Tibial nerve (tissue), 4 donors: ENCODE results near the gene CLRN2. TPM values are rescaled to one million over a fixed set of nuclear protein-coding genes. Genes with fewer than 3 reads are reported as not detected.

ENCODE experiments used
- DNase-seq, 2 donors: peaks; one replicate each; pipeline ENCODE4 v3.0.0-alpha.2; 2019; ENCODE audit warnings: low spot score in 2 of 2
- H3K27ac ChIP-seq, 4 donors: fragments of 200-600 bp; sonication (generic) in 3 of 4; one replicate each; pipeline ENCODE4 v1.5.1; 2017 to 2019; ENCODE audit warnings: mild to moderate bottlenecking in 1 of 4
- H3K27me3 ChIP-seq, 2 donors: fragments of 200-600 bp; sonication (generic) in 1 of 2; one replicate each; pipeline versions ENCODE4 v1.5.1 to v1.6.0; 2017 to 2019
- H3K36me3 ChIP-seq, 3 donors: fragments of 200-600 bp; sonication (generic); one replicate each; pipeline ENCODE4 v1.5.1; 2018 to 2019
- H3K4me1 ChIP-seq, 4 donors: fragments of 200-600 bp; sonication (generic) in 3 of 4; one replicate each; pipeline ENCODE4 v1.5.1; 2017 to 2019
- H3K4me3 ChIP-seq, 4 donors: fragments of 200-600 bp; sonication (generic) in 3 of 4; one replicate each; pipeline ENCODE4 v1.5.1; 2017 to 2019; ENCODE audit warnings: mild to moderate bottlenecking in 1 of 4, moderate library complexity in 1 of 4
- H3K9me3 ChIP-seq, 4 donors: fragments of 200-600 bp; sonication (generic) in 3 of 4; one replicate each; pipeline ENCODE4 v1.5.1; 2017 to 2019
- EP300 ChIP-seq, 2 donors: sonication (generic); formaldehyde crosslinking; IDR thresholded peaks; one replicate each; pipeline ENCODE4 v1.6.1; 2017; ENCODE audit warnings: antibody characterized with exemption in 2 of 2, mild to moderate bottlenecking in 1 of 2
- POLR2A ChIP-seq, 2 donors: fragments of 450-650 bp; IDR thresholded peaks; one replicate each; pipeline ENCODE4 v1.6.1; 2017; ENCODE audit warnings: antibody characterized with exemption in 2 of 2, mild to moderate bottlenecking in 2 of 2, moderate library complexity in 2 of 2
- WGBS, 2 donors: methylation state at CpG; one replicate each; pipeline ENCODE4 v1.1.5; 2018; 5-methylcytosine and 5-hydroxymethylcytosine counted together
- total RNA-seq, 4 donors: library from RNA; depleted of rRNA; stranded (reverse); fragments of >200 nt; gene quantifications; one replicate each; pipeline ENCODE4 v1.1.0, GENCODE V29; 2016
- TF ChIP-seq, protein P1 (sequence below), 5 experiments: fragments of 200-600 bp in 3 of 5; fragments of 450-650 bp in 2 of 5; sonication (generic) in 3 of 5; IDR thresholded peaks; one replicate each; pipeline ENCODE4 v1.5.1; 2016 to 2019; ENCODE audit warnings: antibody characterized with exemption in 5 of 5, mild to moderate bottlenecking in 3 of 5, moderate library complexity in 2 of 5

CLRN2 gene
- total RNA-seq, 4 donors from 2014 or later, result not detected

DNA sequence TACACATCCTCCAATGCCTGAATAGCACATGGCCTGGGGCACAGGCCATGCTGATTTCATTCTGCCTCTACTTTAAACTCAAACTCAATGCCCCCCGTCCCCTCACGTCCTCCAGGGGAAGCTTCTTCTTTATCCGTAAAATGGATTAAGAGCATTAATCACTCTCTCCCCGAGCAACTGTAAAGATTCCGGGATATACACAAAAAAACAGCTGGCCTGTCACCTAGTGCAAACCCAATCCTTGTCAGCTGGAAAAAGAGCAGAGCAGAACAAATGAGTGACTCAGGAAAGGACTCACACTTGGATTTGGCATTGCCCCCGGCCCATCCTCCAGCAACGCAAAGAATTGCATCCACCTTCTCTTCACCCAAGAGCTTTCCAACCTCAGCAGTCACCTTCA is 10.9 kb upstream of the CLRN2 start:
- 88 to 90% methylated on average over 7 of the region's 7 CpGs for WGBS, 2 donors
- H3K4me1 ChIP-seq, result no peaks in the 10 kb centered on the region
- H3K27me3 ChIP-seq, result no peaks in the 10 kb centered on the region
- H3K27ac ChIP-seq, result no peak overlapping the region
- DNase-seq, result no peak
- no peak overlapping the region for H3K4me3 ChIP-seq
- no peaks in the 10 kb centered on the region for H3K9me3 ChIP-seq
- H3K36me3 ChIP-seq, result peaks cover 0 to 67% (median 6%) of the 10 kb centered on the region in 3 donors
- TF ChIP-seq POLR2A (IDR thresholded peaks at IDR 0.05) (no peak), EP300 (IDR thresholded peaks at IDR 0.05) (no peak)
- TF ChIP-seq, protein P1, sequence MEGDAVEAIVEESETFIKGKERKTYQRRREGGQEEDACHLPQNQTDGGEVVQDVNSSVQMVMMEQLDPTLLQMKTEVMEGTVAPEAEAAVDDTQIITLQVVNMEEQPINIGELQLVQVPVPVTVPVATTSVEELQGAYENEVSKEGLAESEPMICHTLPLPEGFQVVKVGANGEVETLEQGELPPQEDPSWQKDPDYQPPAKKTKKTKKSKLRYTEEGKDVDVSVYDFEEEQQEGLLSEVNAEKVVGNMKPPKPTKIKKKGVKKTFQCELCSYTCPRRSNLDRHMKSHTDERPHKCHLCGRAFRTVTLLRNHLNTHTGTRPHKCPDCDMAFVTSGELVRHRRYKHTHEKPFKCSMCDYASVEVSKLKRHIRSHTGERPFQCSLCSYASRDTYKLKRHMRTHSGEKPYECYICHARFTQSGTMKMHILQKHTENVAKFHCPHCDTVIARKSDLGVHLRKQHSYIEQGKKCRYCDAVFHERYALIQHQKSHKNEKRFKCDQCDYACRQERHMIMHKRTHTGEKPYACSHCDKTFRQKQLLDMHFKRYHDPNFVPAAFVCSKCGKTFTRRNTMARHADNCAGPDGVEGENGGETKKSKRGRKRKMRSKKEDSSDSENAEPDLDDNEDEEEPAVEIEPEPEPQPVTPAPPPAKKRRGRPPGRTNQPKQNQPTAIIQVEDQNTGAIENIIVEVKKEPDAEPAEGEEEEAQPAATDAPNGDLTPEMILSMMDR (IDR thresholded peaks at IDR 0.05), result no peak

GRCh38 chr4:17510582-17510981 is 4.4 kb upstream of the CLRN2 start:
- H3K4me3 ChIP-seq, result peak overlapping the region in 3 of 4 donors; percentile 69 to 97 (median 69)
- WGBS, 2 donors, result 87 to 89% methylated on average over 3 of the region's 3 CpGs
- TF ChIP-seq EP300 (IDR thresholded peaks at IDR 0.05) (no peak), POLR2A (IDR thresholded peaks at IDR 0.05) (no peak)
- TF ChIP-seq, protein P1 (IDR thresholded peaks at IDR 0.05), result no peak

GRCh38 chr4:17511051-17511450 is 3.9 kb upstream of the CLRN2 start:
- H3K4me3 ChIP-seq, result peak overlapping the region; percentile 56 to 97 (median 69)
- peaks cover 0 to 26% (median 9%) of the 10 kb centered on the region in 4 donors for H3K4me1 ChIP-seq
- 4 to 10% methylated on average over 9 of the region's 9 CpGs for WGBS, 2 donors
- peaks cover 0 to 11% (median 0%) of the 10 kb centered on the region in 3 donors for H3K36me3 ChIP-seq
- peak overlapping the region in 3 of 4 donors; percentile 67 to 82 (median 80) for H3K27ac ChIP-seq
- H3K9me3 ChIP-seq, result no peaks in the 10 kb centered on the region
- TF ChIP-seq EP300 (IDR thresholded peaks at IDR 0.05) (no peak), POLR2A (IDR thresholded peaks at IDR 0.05) (no peak)
- TF ChIP-seq, protein P1 (IDR thresholded peaks at IDR 0.05), result no peak
- no peaks in the 10 kb centered on the region for H3K27me3 ChIP-seq
- no peak for DNase-seq

More at GRCh38 chr4:17510582-17510981, 4.4 kb upstream of the CLRN2 start:
- no peaks in the 10 kb centered on the region for H3K27me3 ChIP-seq
- peaks cover 0 to 15% (median 0%) of the 10 kb centered on the region in 3 donors for H3K36me3 ChIP-seq
- no peaks in the 10 kb centered on the region for H3K9me3 ChIP-seq
- peaks cover 0 to 26% (median 9%) of the 10 kb centered on the region in 4 donors for H3K4me1 ChIP-seq
- peak overlapping the region in 2 of 4 donors; percentile 80 to 82 for H3K27ac ChIP-seq
- DNase-seq, result no peak

- Histone ChIP-seq H3K4me3 (peak overlapping the region; percentile 56 to 97 (median 69)), H3K27me3 (no peaks in the 10 kb centered on the region), H3K36me3 (peaks cover 0 to 7% (median 0%) of the 10 kb centered on the region in 3 donors), H3K27ac (peak overlapping the region; percentile 31 to 82 (median 74)), H3K9me3 (no peaks in the 10 kb centered on the region), H3K4me1 (peaks cover 0 to 26% (median 9%) of the 10 kb centered on the region in 4 donors)
- DNase-seq, result peak; percentile 19 to 36
- TF ChIP-seq, protein P1 (IDR thresholded peaks at IDR 0.05), result no peak
- TF ChIP-seq POLR2A (IDR thresholded peaks at IDR 0.05), result no peak
- TF ChIP-seq EP300 (IDR thresholded peaks at IDR 0.05), result no peak
- 0 to 1% methylated on average over 19 to 30 of the region's 32 CpGs for WGBS, 2 donors
Measured at GRCh38 chr4:17511509-17511949, 3.4 kb upstream of the CLRN2 start.

DNA sequence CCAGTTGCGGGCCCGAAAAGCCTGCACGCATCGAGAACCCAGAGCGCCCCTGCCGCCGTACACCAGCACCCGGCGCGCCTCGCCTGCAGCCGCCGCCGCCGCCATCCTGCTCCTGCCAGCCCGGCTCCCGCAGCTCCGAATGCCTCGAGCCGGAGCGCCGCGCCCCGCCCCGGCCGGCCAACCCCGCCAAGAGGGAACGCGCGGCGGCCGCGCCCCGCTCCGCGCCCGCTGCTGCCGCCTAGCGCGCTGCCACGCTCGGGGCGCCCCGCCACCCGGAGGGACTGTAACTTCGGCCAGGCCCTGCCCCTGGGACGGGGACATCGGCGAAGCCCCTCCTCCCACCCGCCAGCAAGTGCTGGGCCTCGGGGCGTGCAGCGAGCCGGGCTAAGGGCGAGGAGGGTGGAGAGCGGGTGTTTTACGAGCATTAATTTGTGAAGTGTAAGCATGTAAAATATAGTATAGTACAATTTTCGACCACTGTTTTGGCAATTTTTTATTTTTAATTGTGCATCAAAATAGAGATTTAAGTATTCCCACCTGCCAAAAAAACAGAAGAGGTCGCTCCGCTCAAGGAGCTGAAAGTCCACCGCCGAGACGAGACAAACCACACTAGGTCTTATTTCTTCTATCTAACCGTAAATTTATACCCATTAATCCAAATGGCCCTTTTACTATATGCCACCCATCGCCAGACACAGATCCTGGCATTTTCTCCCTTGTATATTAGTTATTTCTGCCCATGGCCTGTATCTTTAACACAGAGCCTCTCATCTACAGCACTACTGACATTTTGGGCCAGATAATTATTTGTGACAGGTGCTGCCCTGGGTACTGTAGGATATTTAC is 2.8 kb upstream of the CLRN2 start, which contains the start of gene QDPR:
QDPR (minus strand) TSS at position 141 of the 846 bp plus-strand sequence; CDS start at position 105, 36 bp downstream.
- peak within 1 kb of the TSS; percentile 56 to 97 (median 69) for H3K4me3 ChIP-seq
- H3K36me3 ChIP-seq, result peaks cover 0 to 7% (median 0%) of the 10 kb centered on the region in 3 donors
- peak within 1 kb of the TSS; percentile 31 to 85 (median 74) for H3K27ac ChIP-seq
- peak; percentile 20 to 40 for DNase-seq
- no peaks in the 10 kb centered on the region for H3K27me3 ChIP-seq
- H3K9me3 ChIP-seq, result no peaks in the 10 kb centered on the region
- WGBS, 2 donors, result 3 to 5% methylated on average over 11 to 38 of the region's 65 CpGs
- peaks cover 0 to 26% (median 9%) of the 10 kb centered on the region in 4 donors for H3K4me1 ChIP-seq
- TF ChIP-seq POLR2A (IDR thresholded peaks at IDR 0.05) (peak in 1 of 2 donors; percentile 24), EP300 (IDR thresholded peaks at IDR 0.05) (no peak)
- TF ChIP-seq, protein P1 (IDR thresholded peaks at IDR 0.05), result peak; percentile 34 to 70 (median 60)
